ENCODE data around the gene CABP1. TPM values are rescaled to one million over a fixed set of nuclear protein-coding genes. Genes with fewer than 3 reads are reported as not detected.

The CABP1 gene
- total RNA-seq, 2 experiments from 2014 or later: 0.50 to 1.1 TPM

- intact Hi-C loops (cut with micrococcal nuclease): no loop called here
- Mint-ChIP-seq H3K9me3 (no peaks in the 10 kb centered on the region), H3K36me3 (ENCODE audit: low read depth) (peaks cover 43% of the 10 kb centered on the region), H3K4me3 (no peak overlapping the region), H3K27me3 (no peaks in the 10 kb centered on the region), H3K27ac (no peak overlapping the region), H3K4me1 (ENCODE audit: low read depth) (peaks cover 7% of the 10 kb centered on the region)
- ChIA-PET CTCF (interaction anchor here (0.8 to 1.3 kb wide), 4 partner anchors 9 to 115 kb away, joined by 3 to 6 read pairs (median 5); no protein-coding TSS in a partner anchor), POLR2A (interaction anchor here (0.8 to 2.3 kb wide), 5 partner anchors 11 to 122 kb away, joined by 3 to 6 read pairs (median 4); partner anchors contain the start of gene MLEC)
- no peak for TF ChIP-seq CTCF (IDR thresholded peaks at IDR 0.05)
- no peak for ATAC-seq
- no peak for DNase-seq
Measured at GRCh38 chr12:120697344-120697743, 56.9 kb downstream of the CABP1 start.

- Mint-ChIP-seq H3K4me1 (ENCODE audit: low read depth) (no peaks in the 10 kb centered on the region), H3K4me3 (no peak overlapping the region), H3K9me3 (no peaks in the 10 kb centered on the region), H3K36me3 (ENCODE audit: low read depth) (peaks cover 44% of the 10 kb centered on the region), H3K27ac (no peak overlapping the region), H3K27me3 (no peaks in the 10 kb centered on the region)
- ATAC-seq: no peak
- intact Hi-C loops (cut with micrococcal nuclease): no loop called here
- ChIA-PET POLR2A (interaction anchor here (2.0 to 2.3 kb wide), 2 partner anchors 11 to 52 kb away, joined by 4 to 6 read pairs; no protein-coding TSS in a partner anchor), CTCF (interaction anchor here (0.6 to 1.7 kb wide), 9 partner anchors 11 to 203 kb away, joined by 3 to 6 read pairs (median 3); partner anchors contain the start of gene DYNLL1)
- DNase-seq: no peak
- no peak for TF ChIP-seq CTCF (IDR thresholded peaks at IDR 0.05)
Measured at GRCh38 chr12:120698665-120699064, 58.2 kb downstream of the CABP1 start.

GRCh38 chr12:120699553-120699952 lies 59.1 kb downstream of the CABP1 start:
- Mint-ChIP-seq H3K36me3 (ENCODE audit: low read depth) (peaks cover 40% of the 10 kb centered on the region), H3K4me3 (no peak overlapping the region)
- intact Hi-C loops (cut with micrococcal nuclease): no loop called here

GRCh38 chr12:120700886-120701285 lies 60.5 kb downstream of the CABP1 start:
- Mint-ChIP-seq H3K4me1 (ENCODE audit: low read depth) (no peaks in the 10 kb centered on the region), H3K27ac (no peak overlapping the region), H3K4me3 (no peak overlapping the region), H3K27me3 (no peaks in the 10 kb centered on the region), H3K9me3 (no peaks in the 10 kb centered on the region), H3K36me3 (ENCODE audit: low read depth) (peaks cover 34% of the 10 kb centered on the region)
- POLR2A ChIA-PET: interaction anchor here (1.2 to 2.4 kb wide), 2 partner anchors 8 to 11 kb away, joined by 3 to 10 read pairs; partner anchors contain the start of gene UNC119B
- DNase-seq: no peak
- CTCF ChIA-PET: interaction anchor here (0.8 to 1.5 kb wide), 5 partner anchors 10 to 120 kb away, joined by 3 to 4 read pairs (median 3); partner anchors contain the start of genes POP5 and UNC119B
- no peak for TF ChIP-seq CTCF (IDR thresholded peaks at IDR 0.05)
- intact Hi-C loops (cut with micrococcal nuclease): no loop called here
- no peak for ATAC-seq

More at GRCh38 chr12:120699553-120699952, 59.1 kb downstream of the CABP1 start:
- Mint-ChIP-seq H3K27ac (no peak overlapping the region), H3K4me1 (ENCODE audit: low read depth) (no peaks in the 10 kb centered on the region), H3K27me3 (no peaks in the 10 kb centered on the region), H3K9me3 (no peaks in the 10 kb centered on the region)
- POLR2A ChIA-PET: interaction anchor here (0.6 to 2.4 kb wide), 4 partner anchors 10 to 246 kb away, joined by 3 to 10 read pairs (median 4); partner anchors contain the start of gene UNC119B
- DNase-seq (no peak), ATAC-seq (no peak)
- TF ChIP-seq CTCF (IDR thresholded peaks at IDR 0.05): no peak
- CTCF ChIA-PET: interaction anchor here (0.6 to 1.7 kb wide), 6 partner anchors 11 to 203 kb away, joined by 3 to 4 read pairs (median 3); partner anchors contain the start of genes DYNLL1 and UNC119B

- ChIA-PET POLR2A (no interaction called here), CTCF (interaction anchor here (1.0 to 1.7 kb wide), 3 partner anchors 12 to 56 kb away, joined by 3 to 5 read pairs (median 3); no protein-coding TSS in a partner anchor)
- Mint-ChIP-seq H3K27me3 (no peaks in the 10 kb centered on the region), H3K9me3 (no peaks in the 10 kb centered on the region), H3K36me3 (ENCODE audit: low read depth) (peaks cover 26% of the 10 kb centered on the region), H3K4me3 (no peak overlapping the region), H3K27ac (no peak overlapping the region), H3K4me1 (ENCODE audit: low read depth) (no peaks in the 10 kb centered on the region)
- intact Hi-C loops (cut with micrococcal nuclease): no loop called here
- TF ChIP-seq CTCF (IDR thresholded peaks at IDR 0.05): no peak
- DNase-seq (no peak), ATAC-seq (no peak)
Measured at GRCh38 chr12:120702637-120703036, 62.2 kb downstream of the CABP1 start.

Data from activated CD8-positive, alpha-beta T cell treated with anti-CD3 and anti-CD28 coated beads for 36 hours (primary cell).